SU-DHL-6 (cell line): ENCODE data around the gene CTSA.

Source experiments
- H2AFZ ChIP-seq: fragments of 200-600 bp; sonication (generic); 2 replicates; pipeline ENCODE4 v1.6.1; 2014; ENCODE audit warnings: low read depth, mild to moderate bottlenecking, moderate library complexity, mixed read lengths, antibody characterized with exemption, low read length; ENCODE audit not compliant: severe bottlenecking
- H3F3A ChIP-seq: fragments of 200-600 bp; shearing (Covaris generic); 2 replicates; pipeline ENCODE4 v1.6.0; 2016; ENCODE audit warnings: antibody characterized with exemption, mild to moderate bottlenecking; ENCODE audit not compliant: insufficient read depth
- H3K27ac ChIP-seq: fragments of 200-600 bp; sonication (generic); 2 replicates; pipeline ENCODE4 v1.5.1; 2016; ENCODE audit warnings: low read depth, mild to moderate bottlenecking, low read length, moderate library complexity, mixed read lengths
- H3K27me3 ChIP-seq: fragments of 200-600 bp; sonication (generic), shearing (Covaris generic); 2 replicates; pipeline ENCODE4 v1.6.0; 2014; ENCODE audit warnings: mild to moderate bottlenecking, low read length
- H3K36me3 ChIP-seq: fragments of 200-600 bp; sonication (generic); 2 replicates; pipeline ENCODE4 v1.6.1; 2014; ENCODE audit warnings: mild to moderate bottlenecking, low read length, mixed read lengths
- H3K4me2 ChIP-seq: fragments of 300-600, 200-600 bp; shearing (Covaris generic), sonication (generic); 2 replicates; pipeline ENCODE4 v1.6.0; 2014; ENCODE audit warnings: low read length, low read depth, mild to moderate bottlenecking; ENCODE audit not compliant: poor library complexity, severe bottlenecking
- H3K4me3 ChIP-seq: fragments of 200-600 bp; sonication (generic); 2 replicates; pipeline ENCODE4 v1.5.1; 2014; ENCODE audit warnings: antibody characterized with exemption, low read length, mild to moderate bottlenecking, mixed read lengths; ENCODE audit not compliant: insufficient read depth, poor library complexity, severe bottlenecking
- H3K79me2 ChIP-seq: fragments of 200-600 bp; sonication (generic); 2 replicates; pipeline ENCODE4 v1.6.1; 2014; ENCODE audit warnings: mild to moderate bottlenecking, low read length, moderate library complexity; ENCODE audit not compliant: insufficient read depth
- H3K9ac ChIP-seq: fragments of 200-600 bp; sonication (generic); 2 replicates; pipeline ENCODE4 v1.7.0; 2014; ENCODE audit warnings: mild to moderate bottlenecking, low read length
- H3K9me2 ChIP-seq: fragments of 200-600 bp; sonication (generic); replicated peaks from 2 replicates; pipeline ENCODE4 v1.6.1; 2014; ENCODE audit warnings: low read length; ENCODE audit not compliant: insufficient read depth
- H3K9me3 ChIP-seq: fragments of 200-600 bp; sonication (generic); 2 replicates; pipeline ENCODE4 v1.6.1; 2014; ENCODE audit warnings: low read length, mixed read lengths; ENCODE audit not compliant: insufficient read depth
- H4K20me1 ChIP-seq: fragments of 200-600 bp; sonication (generic); 2 replicates; pipeline ENCODE4 v1.6.1; 2014; ENCODE audit warnings: low read depth, mild to moderate bottlenecking, antibody characterized with exemption, low read length, moderate library complexity, mixed read lengths
- EZH2phosphoT487 ChIP-seq: fragments of 200-600 bp; sonication (generic), shearing (Covaris generic); conservative IDR thresholded peaks from 2 replicates; pipeline ENCODE4 v1.6.1; 2018; ENCODE audit warnings: mild to moderate bottlenecking, antibody characterized with exemption, low read length, moderate library complexity, mixed read lengths
- TF ChIP-seq, protein P1 (sequence below): fragments of 200-600 bp; sonication (generic); IDR thresholded peaks from one replicate; pipeline ENCODE4 v1.5.1; 2017; ENCODE audit warnings: antibody characterized with exemption, mild to moderate bottlenecking, low read length, moderate library complexity; ENCODE audit not compliant: insufficient read depth, poor library complexity, severe bottlenecking

Gene CTSA

DNA sequence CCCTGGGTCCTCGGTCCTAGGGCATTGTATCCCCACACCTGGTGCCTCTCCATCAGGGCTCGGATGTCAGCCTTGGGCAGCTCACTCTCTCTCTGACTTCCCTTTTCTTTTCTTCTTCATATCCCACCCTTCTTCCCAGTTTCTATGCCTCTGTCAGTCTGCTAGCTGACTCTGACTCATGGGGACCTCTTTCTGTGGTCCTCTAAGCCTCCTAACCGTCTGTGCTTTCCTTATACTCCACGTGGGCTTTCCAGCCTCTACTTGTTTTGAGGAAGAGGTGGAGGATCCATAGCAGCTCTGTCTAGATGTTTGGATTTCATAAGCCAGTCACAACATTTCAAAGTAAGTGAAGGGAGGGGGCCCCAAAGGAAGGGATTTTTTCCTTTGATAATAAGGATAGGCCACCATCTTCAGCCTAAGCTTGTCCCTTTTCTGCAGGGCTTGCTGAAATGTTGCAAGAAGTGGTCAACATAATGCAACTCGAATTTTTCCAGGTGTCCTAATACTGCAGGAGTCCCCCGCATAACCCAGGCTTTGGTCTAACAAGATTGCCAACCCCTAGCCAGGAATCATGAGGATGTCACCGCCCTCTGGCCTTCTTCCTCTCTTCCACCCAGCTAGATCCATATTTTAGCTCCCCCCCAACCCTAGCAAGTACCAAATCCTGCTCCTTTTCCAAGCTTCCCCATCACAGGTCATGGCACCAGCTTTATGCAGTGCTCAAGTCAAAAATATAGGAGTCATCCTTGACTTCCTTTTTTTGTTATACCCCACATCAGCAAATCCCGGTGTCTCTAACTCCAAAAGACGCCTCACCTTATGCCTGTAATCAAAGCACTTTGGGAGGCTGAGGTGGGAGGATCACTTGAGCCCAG lies 29.6 kb downstream of the CTSA start:
- Histone ChIP-seq H3K9me3 (no peaks in the 10 kb centered on the region), H3K27ac (no peak overlapping the region), H3K9me2 (no peaks in the 10 kb centered on the region), H3K36me3 (no peaks in the 10 kb centered on the region), H4K20me1 (no peaks in the 10 kb centered on the region), H3K79me2 (no peaks in the 10 kb centered on the region), H3K9ac (no peak overlapping the region), H2AFZ (no peak overlapping the region), H3K27me3 (no peaks in the 10 kb centered on the region), H3K4me2 (no peak overlapping the region), H3K4me3 (no peak overlapping the region), H3F3A (no peaks in the 10 kb centered on the region)
- TF ChIP-seq, protein P1, sequence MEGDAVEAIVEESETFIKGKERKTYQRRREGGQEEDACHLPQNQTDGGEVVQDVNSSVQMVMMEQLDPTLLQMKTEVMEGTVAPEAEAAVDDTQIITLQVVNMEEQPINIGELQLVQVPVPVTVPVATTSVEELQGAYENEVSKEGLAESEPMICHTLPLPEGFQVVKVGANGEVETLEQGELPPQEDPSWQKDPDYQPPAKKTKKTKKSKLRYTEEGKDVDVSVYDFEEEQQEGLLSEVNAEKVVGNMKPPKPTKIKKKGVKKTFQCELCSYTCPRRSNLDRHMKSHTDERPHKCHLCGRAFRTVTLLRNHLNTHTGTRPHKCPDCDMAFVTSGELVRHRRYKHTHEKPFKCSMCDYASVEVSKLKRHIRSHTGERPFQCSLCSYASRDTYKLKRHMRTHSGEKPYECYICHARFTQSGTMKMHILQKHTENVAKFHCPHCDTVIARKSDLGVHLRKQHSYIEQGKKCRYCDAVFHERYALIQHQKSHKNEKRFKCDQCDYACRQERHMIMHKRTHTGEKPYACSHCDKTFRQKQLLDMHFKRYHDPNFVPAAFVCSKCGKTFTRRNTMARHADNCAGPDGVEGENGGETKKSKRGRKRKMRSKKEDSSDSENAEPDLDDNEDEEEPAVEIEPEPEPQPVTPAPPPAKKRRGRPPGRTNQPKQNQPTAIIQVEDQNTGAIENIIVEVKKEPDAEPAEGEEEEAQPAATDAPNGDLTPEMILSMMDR, result no peak
- TF ChIP-seq EZH2phosphoT487, result no peak

GRCh38 chr20:45921337-45922189 lies 30.4 kb downstream of the CTSA start:
- Histone ChIP-seq H3K79me2 (no peaks in the 10 kb centered on the region), H3K4me3 (no peak overlapping the region), H3K36me3 (no peaks in the 10 kb centered on the region), H2AFZ (no peak overlapping the region), H3K9me2 (no peaks in the 10 kb centered on the region), H3K27me3 (no peaks in the 10 kb centered on the region), H3F3A (no peaks in the 10 kb centered on the region), H4K20me1 (no peaks in the 10 kb centered on the region), H3K27ac (no peak overlapping the region), H3K9ac (no peak overlapping the region), H3K4me2 (no peak overlapping the region), H3K9me3 (no peaks in the 10 kb centered on the region)
- TF ChIP-seq, protein P1, result no peak
- TF ChIP-seq EZH2phosphoT487, result no peak

- no peak overlapping the region for H3K4me3 ChIP-seq
- H3F3A ChIP-seq, result no peaks in the 10 kb centered on the region
- no peaks in the 10 kb centered on the region for H3K9me3 ChIP-seq
- H3K4me2 ChIP-seq, result no peak overlapping the region
- no peaks in the 10 kb centered on the region for H3K9me2 ChIP-seq
- no peak overlapping the region for H3K9ac ChIP-seq
- no peaks in the 10 kb centered on the region for H3K27me3 ChIP-seq
- no peak overlapping the region for H3K27ac ChIP-seq
- no peak overlapping the region for H2AFZ ChIP-seq
- H3K79me2 ChIP-seq, result no peaks in the 10 kb centered on the region
- no peaks in the 10 kb centered on the region for H3K36me3 ChIP-seq
- TF ChIP-seq, protein P1, result no peak
- no peak for TF ChIP-seq EZH2phosphoT487
- no peaks in the 10 kb centered on the region for H4K20me1 ChIP-seq
These were observed 33.5 kb downstream of the CTSA start for GRCh38 chr20:45924391-45925261.
